ENCODE data around the gene PARD6A.

PARD6A gene

DNA sequence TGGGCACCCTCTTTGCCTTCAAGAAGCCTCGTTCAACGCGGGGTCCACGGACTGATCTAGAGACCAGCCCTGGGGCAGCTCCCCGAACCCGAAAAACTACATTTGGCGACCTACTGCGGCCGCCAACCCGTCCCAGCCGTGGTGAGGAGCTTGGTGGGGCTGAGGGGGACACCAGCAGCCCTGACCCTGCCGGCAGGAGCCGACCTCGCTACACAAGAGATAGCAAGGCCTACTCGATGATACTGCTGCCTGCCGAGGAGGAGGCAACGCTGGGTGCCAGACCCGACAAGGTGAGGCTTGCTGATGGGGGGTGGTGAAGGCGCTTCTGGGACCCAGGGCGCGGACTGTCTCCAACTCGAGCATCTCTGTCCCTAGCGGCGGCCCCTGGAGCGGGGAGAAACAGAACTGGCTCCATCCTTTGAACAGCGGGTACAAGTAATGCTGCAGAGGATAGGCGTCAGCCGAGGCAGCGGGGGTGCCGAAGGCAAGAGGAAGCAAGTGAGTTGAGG lies 6.3 kb upstream of the PARD6A start:
- no peak for DNase-seq

GRCh38 chr16:67655363-67655762 lies 5.4 kb upstream of the PARD6A start:
- DNase-seq = no peak

GRCh38 chr16:67656344-67657016 lies 4.3 kb upstream of the PARD6A start:
- no peak for DNase-seq

DNA sequence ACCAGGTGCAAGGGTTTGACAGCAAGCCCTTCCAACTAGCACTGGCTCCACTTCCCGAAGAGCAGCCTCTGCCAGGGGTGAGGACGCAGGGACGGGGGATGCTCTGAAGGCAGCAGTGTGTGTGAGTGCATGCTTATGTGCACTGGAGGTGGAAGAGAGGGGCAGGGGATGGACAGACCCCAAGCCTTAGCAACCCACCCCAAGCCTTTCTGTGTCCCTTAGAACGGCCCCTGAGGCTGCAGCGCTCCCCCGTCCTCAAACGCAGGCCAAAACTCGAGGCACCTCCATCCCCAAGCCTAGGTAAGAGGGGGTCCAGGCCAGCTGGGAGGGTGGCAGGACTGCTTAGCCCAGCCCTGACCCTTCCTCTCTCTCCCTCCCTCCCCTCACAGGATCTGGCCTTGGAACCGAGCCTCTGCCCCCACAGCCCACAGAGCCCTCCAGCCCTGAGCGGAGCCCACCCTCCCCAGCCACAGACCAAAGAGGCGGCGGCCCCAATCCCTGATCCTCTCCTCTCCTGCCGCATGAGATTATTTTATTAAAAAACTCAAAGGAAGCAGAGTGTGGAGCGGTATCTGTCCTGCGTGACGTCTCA lies 3.6 kb upstream of the PARD6A start:
- no peak for DNase-seq

DNA sequence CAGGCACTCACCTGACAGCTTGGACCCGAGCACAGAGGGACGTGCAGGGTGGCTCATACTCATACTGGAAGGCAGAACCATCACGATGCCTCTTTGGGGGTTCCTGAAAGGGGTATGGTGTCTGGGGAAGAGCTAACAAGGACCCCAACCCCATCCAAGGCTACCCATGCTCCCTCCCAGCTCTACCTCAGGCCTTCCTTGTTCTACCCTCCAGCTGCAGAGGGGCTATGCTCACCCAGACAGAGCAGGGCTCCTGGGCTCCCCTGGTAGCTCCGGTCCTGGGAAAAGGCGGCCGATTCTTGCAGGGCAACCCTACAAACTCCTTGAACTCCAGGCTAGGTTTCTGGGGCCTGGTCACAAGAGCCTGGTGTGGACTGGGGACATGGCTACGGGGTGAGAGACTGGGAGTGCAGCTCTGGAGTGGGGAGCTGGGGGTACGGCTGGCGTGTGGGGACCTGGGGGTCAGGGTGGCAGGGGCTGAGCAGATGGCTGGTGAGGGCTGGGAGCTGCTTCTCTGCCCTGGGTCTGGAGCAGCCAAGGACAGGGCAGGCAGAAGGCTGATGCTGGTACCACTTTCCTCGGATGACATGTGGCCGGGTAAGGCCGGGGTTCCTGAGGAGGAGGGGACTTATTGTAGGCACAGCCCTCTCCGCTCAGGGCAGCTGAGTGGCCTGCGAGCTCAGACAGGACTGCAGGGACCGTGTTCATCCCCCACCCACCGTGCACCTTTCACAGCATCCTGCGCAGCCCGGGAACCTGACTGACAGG lies 2.8 kb upstream of the PARD6A start:
- DNase-seq = no peak

DNA sequence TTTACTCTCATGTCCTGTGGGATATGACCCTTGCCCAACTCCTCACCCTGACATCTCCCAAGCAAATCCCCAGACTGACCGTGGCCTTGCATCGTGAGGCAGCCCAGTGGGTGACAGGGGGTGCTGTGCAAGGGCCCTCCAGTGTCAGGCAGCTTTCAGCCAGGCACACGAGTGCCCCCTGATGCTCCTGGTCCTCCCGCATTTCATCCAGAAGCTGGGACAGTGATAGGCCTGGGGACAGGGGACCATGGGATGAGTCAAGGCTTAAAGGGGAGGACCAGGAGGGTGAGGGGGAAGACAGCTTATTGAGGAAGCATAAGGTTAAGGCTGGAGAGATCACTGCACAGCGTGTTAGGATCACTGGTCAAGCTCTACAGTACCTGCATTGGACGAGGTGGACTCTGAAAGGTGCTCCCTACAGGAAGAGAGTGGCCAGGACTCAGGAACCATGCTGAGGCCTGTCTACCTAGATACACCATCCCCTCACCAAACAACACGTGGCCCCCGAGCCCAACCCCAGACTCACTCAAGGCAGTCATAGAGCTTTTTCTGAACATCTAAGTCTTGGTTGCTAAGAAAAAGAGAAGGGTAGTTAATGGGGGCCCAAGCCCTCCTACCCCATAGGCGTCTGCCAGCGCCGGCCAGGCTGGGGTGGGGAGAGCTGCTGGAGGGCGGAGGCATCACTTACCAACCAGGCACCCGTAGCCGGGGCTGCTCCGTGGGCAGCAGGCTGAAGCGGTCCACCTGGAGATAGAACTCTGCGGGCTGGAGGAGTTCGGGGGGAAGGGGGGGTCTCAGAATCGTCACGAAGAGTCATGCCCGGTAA lies 1.7 kb upstream of the PARD6A start:
- no peak for DNase-seq

- peak; percentile 54 for DNase-seq
Observed at GRCh38 chr16:67659675-67660563, 841 bp upstream of the PARD6A start, which contains the start of gene ACD. TSS of gene ACD (minus strand) at chr16:67660260. CDS start at chr16:67660220, 40 bp downstream.

DNA sequence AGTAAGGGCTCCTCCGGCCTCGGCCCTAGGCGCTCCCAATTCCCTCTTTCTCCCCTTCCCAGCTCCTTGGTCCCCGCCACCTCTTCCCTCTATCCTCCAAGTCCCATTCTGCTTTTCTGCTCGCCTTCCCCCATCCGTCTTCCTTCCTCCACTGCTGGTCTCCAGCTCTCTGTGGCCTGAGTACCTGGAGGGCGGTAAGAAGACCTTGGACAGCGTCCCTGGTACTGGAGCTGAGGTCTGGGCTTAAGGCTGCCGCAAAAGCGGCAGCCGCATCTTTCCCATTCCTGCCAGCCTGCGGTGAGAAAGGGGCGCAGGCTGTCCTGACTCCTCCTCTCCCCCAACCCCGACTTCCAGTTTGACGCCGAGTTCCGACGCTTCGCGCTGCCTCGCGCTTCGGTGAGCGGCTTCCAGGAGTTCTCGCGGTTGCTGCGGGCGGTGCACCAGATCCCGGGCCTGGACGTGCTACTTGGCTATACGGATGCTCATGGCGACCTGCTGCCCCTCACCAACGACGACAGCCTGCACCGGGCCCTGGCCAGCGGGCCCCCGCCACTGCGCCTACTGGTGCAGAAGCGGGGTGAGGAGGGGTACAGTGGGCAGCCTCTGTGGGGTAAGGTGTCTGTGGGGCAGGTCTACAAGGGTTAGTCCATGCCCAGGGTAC lies 471 bp downstream of the PARD6A start:
- no peak for DNase-seq

DNA sequence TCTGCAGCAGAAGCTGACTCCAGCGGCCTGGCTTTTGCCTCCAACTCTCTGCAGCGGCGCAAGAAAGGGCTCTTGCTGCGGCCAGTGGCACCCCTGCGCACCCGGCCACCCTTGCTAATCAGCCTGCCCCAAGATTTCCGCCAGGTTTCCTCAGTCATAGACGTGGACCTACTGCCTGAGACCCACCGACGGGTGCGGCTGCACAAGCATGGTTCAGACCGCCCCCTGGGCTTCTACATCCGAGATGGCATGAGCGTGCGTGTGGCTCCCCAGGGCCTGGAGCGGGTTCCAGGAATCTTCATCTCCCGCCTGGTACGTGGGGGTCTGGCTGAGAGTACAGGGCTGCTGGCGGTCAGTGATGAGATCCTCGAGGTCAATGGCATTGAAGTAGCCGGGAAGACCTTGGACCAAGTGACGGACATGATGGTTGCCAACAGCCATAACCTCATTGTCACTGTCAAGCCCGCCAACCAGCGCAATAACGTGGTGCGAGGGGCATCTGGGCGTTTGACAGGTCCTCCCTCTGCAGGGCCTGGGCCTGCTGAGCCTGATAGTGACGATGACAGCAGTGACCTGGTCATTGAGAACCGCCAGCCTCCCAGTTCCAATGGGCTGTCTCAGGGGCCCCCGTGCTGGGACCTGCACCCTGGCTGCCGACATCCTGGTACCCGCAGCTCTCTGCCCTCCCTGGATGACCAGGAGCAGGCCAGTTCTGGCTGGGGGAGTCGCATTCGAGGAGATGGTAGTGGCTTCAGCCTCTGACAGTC lies 1.3 kb downstream of the PARD6A start:
- DNase-seq = no peak

- no peak for DNase-seq
Observed at GRCh38 chr16:67662653-67663010, 1.9 kb downstream of the PARD6A start.

DNA sequence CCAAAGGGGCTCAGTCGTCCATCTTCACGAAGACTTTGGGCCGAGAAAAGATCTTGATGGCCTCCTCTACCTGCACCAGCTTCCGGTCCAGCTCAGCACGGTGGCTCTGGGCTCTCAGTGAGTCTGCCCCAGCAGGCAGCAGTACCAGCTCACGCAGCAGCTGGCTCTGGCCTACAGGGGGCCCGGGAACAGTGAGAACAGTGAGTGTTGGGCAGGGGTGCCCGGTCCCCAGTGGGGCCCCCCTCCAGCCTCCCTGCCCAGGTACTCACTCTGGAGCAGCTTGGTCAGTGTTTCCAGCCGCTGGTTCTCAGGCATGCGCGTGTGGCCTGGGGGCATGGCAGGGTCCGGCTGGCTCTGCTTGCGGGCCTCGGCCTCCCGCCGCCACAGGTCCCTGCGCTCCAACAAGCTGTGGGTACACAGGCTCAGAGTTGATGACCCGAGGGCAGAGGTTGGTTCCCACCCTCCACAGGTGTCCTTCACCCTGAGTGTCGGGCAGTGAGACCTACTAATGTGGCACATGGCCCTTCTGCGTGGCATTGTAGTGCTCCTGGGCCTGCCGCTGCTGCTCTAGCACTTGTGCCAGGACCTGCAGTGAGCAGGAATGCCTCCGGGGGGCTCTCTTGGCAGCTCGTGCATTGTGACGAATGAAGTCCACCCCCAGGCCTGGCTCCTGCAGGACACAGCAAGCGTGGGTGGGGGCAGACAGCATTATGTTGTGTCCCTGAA lies 2.6 kb downstream of the PARD6A start:
- no peak for DNase-seq

GRCh38 chr16:67663877-67664222 lies 3.1 kb downstream of the PARD6A start:
- no peak for DNase-seq

GRCh38 chr16:67664258-67664657 lies 3.5 kb downstream of the PARD6A start:
- DNase-seq = no peak

DNA sequence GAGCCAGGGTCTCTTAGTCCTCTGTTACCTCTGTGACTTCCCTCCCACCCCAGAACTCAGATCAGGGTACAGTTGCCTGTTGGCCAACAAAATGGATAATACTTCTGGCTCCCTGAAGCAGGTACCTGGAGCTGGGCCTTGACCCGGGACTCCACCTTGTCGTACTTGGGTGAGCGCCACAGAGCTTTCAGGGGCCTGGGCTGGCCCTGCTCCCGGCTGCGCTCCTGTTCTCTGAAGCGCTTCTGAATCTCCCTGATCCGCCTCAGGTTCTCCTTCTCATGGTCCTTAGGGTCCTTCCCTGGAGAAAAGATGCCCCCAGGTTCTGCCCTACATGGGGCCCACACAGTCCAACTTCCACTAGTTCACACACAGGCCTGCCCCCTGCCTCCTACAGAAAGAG lies 4.1 kb downstream of the PARD6A start:
- DNase-seq = no peak

GRCh38 chr16:67665598-67665997 lies 4.8 kb downstream of the PARD6A start:
- no peak for DNase-seq

GRCh38 chr16:67666032-67666551 lies 5.3 kb downstream of the PARD6A start:
- DNase-seq = no peak

- peak; percentile 50 for DNase-seq
Observed at GRCh38 chr16:67666559-67667452, 6.0 kb downstream of the PARD6A start, which contains the start of the genes C16orf86 and ENKD1. TSS of gene C16orf86 (plus strand) at chr16:67666814. CDS start at chr16:67666971, 157 bp downstream. TSS of gene ENKD1 (minus strand) at chr16:67666750. CDS start at chr16:67666442, 308 bp downstream.

DNA sequence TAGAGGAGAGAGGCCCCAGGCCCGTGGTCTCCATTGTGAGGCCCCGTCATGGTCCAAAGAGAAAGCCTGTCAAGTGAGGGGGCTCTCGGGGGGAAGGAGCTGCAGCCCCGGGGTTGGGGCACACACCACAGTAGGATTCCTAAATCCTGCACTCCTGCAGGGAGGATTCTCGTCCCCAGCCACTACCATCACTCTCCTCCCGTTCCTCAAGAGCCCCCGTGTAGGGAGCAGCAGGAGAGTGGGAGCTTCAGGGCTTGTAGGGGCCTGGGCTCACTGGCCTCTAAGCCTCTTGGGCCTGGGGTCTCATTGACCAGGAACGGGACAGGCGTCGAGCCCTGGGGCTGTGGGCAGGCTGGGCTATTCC lies 6.7 kb downstream of the PARD6A start:
- no peak for DNase-seq
